OCI-LY3 (cell line): ENCODE measurements around the gene SLC1A4.

ENCODE experiments used
- H2AFZ ChIP-seq: fragments of 200-600, 300-600 bp; shearing (Covaris generic); 2 replicates; pipeline ENCODE4 v1.6.0; 2014; ENCODE audit warnings: antibody characterized with exemption, low read depth, low read length
- H3K27ac ChIP-seq: fragments of 200-600, 300-600 bp; sonication (generic); 2 replicates; pipeline ENCODE4 v1.5.1; 2014; ENCODE audit warnings: mild to moderate bottlenecking, low read length, moderate library complexity, mixed read lengths
- H3K27me3 ChIP-seq: fragments of 200-600, 300-600 bp; sonication (generic); 2 replicates; pipeline ENCODE4 v1.6.1; 2014; ENCODE audit warnings: low read depth, low read length, mixed read lengths
- H3K36me3 ChIP-seq: fragments of 200-600, 300-600 bp; sonication (generic); replicated peaks from 2 replicates; pipeline ENCODE3; 2014; ENCODE audit warnings: low read depth, low read length, mixed read lengths
- H3K4me1 ChIP-seq: fragments of 300-600, 200-600 bp; sonication (generic); 2 replicates; pipeline ENCODE4 v1.6.1; 2014; ENCODE audit warnings: low read length, mixed read lengths
- H3K4me2 ChIP-seq: fragments of 200-600, 300-600 bp; sonication (generic); 2 replicates; pipeline ENCODE4 v1.6.1; 2014; ENCODE audit warnings: low read length, mixed read lengths
- H3K4me3 ChIP-seq: fragments of 300-600, 200-600 bp; sonication (generic); 2 replicates; pipeline ENCODE4 v1.5.1; 2014; ENCODE audit warnings: antibody characterized with exemption, mild to moderate bottlenecking, low read length, moderate library complexity
- H3K79me2 ChIP-seq: fragments of 300-600, 200-600 bp; shearing (Covaris generic); 2 replicates; pipeline ENCODE4 v1.6.1; 2014; ENCODE audit warnings: mild to moderate bottlenecking, low read length, mixed read lengths
- H3K9ac ChIP-seq: fragments of 300-600, 200-600 bp; shearing (Covaris generic); 2 replicates; pipeline ENCODE4 v1.6.0; 2014; ENCODE audit warnings: mild to moderate bottlenecking, low read length, moderate library complexity
- H3K9me3 ChIP-seq: fragments of 200-600, 300-600 bp; shearing (Covaris generic); 2 replicates; pipeline ENCODE4 v1.6.1; 2014; ENCODE audit warnings: low read length, mixed read lengths; ENCODE audit not compliant: insufficient read depth
- H4K20me1 ChIP-seq: fragments of 200-600, 300-600 bp; sonication (generic); 2 replicates; pipeline ENCODE4 v1.6.1; 2016; ENCODE audit warnings: low read length, mixed read lengths; ENCODE audit not compliant: insufficient read depth
- EZH2phosphoT487 ChIP-seq: fragments of 200-600 bp; shearing (Covaris generic); IDR thresholded peaks from 2 replicates; pipeline ENCODE4 v1.6.1; 2018; ENCODE audit warnings: antibody characterized with exemption, mixed run types, low read depth
- TF ChIP-seq, protein P1 (sequence below): fragments of 200-600, 300-600 bp; sonication (generic); IDR thresholded peaks from 2 replicates; pipeline ENCODE4 v1.5.1; 2014; ENCODE audit warnings: antibody characterized with exemption, low read length, low read depth

Gene SLC1A4

DNA sequence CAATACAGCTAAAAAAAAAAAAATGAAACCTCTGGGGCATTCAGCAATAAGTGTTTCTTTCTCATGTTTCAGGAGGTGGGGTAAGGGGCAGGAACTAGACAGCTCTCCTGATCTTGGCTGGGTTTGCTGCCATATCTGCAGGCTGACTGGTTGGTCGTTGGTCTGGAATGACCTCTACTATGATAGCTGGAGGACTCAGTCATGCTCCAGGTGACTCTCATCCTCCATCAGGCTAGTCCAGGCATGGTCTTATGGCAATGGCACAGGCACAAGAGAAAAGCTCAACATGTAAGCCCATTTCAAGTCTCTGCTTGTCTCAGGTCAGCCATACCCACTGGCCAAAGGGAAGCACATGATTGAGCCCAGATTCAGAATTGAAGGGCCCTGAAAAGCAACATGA, 9.5 kb upstream of the SLC1A4 start:
- H2AFZ ChIP-seq = peak overlapping the region; percentile 14; the same call in 1 of the 2 replicates
- TF ChIP-seq, protein P1, sequence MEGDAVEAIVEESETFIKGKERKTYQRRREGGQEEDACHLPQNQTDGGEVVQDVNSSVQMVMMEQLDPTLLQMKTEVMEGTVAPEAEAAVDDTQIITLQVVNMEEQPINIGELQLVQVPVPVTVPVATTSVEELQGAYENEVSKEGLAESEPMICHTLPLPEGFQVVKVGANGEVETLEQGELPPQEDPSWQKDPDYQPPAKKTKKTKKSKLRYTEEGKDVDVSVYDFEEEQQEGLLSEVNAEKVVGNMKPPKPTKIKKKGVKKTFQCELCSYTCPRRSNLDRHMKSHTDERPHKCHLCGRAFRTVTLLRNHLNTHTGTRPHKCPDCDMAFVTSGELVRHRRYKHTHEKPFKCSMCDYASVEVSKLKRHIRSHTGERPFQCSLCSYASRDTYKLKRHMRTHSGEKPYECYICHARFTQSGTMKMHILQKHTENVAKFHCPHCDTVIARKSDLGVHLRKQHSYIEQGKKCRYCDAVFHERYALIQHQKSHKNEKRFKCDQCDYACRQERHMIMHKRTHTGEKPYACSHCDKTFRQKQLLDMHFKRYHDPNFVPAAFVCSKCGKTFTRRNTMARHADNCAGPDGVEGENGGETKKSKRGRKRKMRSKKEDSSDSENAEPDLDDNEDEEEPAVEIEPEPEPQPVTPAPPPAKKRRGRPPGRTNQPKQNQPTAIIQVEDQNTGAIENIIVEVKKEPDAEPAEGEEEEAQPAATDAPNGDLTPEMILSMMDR = no peak
- TF ChIP-seq EZH2phosphoT487 = no peak
- peak overlapping the region; percentile 54 for H3K4me2 ChIP-seq
- H3K36me3 ChIP-seq = no peaks in the 10 kb centered on the region
- H3K4me1 ChIP-seq = peaks cover 61% of the 10 kb centered on the region
- no peaks in the 10 kb centered on the region; the same call in 1 of the 2 replicates for H3K79me2 ChIP-seq
- H3K9ac ChIP-seq = peak overlapping the region; percentile 22; the same call in 1 of the 2 replicates
- peak overlapping the region; percentile 63 for H3K27ac ChIP-seq
- H3K9me3 ChIP-seq = no peaks in the 10 kb centered on the region
- H3K27me3 ChIP-seq = no peaks in the 10 kb centered on the region
- H3K4me3 ChIP-seq = peak overlapping the region; percentile 8; the same call in 1 of the 2 replicates
- H4K20me1 ChIP-seq = no peaks in the 10 kb centered on the region

- Histone ChIP-seq H2AFZ (no peak overlapping the region; the same call in 1 of the 2 replicates), H3K4me1 (peaks cover 65% of the 10 kb centered on the region), H3K4me2 (peak overlapping the region; percentile 54), H3K9ac (peak overlapping the region; percentile 22; the same call in 1 of the 2 replicates), H3K36me3 (no peaks in the 10 kb centered on the region), H3K79me2 (no peaks in the 10 kb centered on the region; the same call in 1 of the 2 replicates), H3K4me3 (peak overlapping the region; percentile 8; the same call in 1 of the 2 replicates), H4K20me1 (no peaks in the 10 kb centered on the region), H3K27me3 (no peaks in the 10 kb centered on the region), H3K27ac (peak overlapping the region; percentile 63), H3K9me3 (no peaks in the 10 kb centered on the region)
- TF ChIP-seq, protein P1 = no peak
- no peak for TF ChIP-seq EZH2phosphoT487
These were observed 9.0 kb upstream of the SLC1A4 start for GRCh38 chr2:64980183-64980582.

GRCh38 chr2:64982311-64982857, 6.8 kb upstream of the SLC1A4 start:
- Histone ChIP-seq H3K9me3 (no peaks in the 10 kb centered on the region), H3K4me3 (peak overlapping the region; percentile 59), H3K79me2 (no peaks in the 10 kb centered on the region; the same call in 1 of the 2 replicates), H4K20me1 (no peaks in the 10 kb centered on the region), H3K4me1 (peaks cover 86% of the 10 kb centered on the region), H3K4me2 (peak overlapping the region; percentile 80), H3K9ac (peak overlapping the region; percentile 52), H2AFZ (no peak overlapping the region), H3K27me3 (no peaks in the 10 kb centered on the region), H3K36me3 (no peaks in the 10 kb centered on the region), H3K27ac (peak overlapping the region; percentile 89)
- TF ChIP-seq, protein P1 = no peak
- no peak for TF ChIP-seq EZH2phosphoT487

GRCh38 chr2:64982932-64983331, 6.3 kb upstream of the SLC1A4 start:
- peak overlapping the region; percentile 80 for H3K4me2 ChIP-seq

More at GRCh38 chr2:64982932-64983331, 6.3 kb upstream of the SLC1A4 start:
- peak overlapping the region; percentile 52 for H3K9ac ChIP-seq
- no peak overlapping the region for H2AFZ ChIP-seq
- H3K4me3 ChIP-seq = peak overlapping the region; percentile 59
- peak overlapping the region; percentile 89 for H3K27ac ChIP-seq
- H3K4me1 ChIP-seq = peaks cover 89% of the 10 kb centered on the region
- no peaks in the 10 kb centered on the region; the same call in 1 of the 2 replicates for H3K79me2 ChIP-seq
- no peak for TF ChIP-seq EZH2phosphoT487
- TF ChIP-seq, protein P1 = no peak
- no peaks in the 10 kb centered on the region for H3K36me3 ChIP-seq
- H3K27me3 ChIP-seq = no peaks in the 10 kb centered on the region
- no peaks in the 10 kb centered on the region for H4K20me1 ChIP-seq
- H3K9me3 ChIP-seq = no peaks in the 10 kb centered on the region
